HAP-1 (cell line): ENCODE measurements around the gene HDAC4.

Source experiments
- DNase-seq, 2 experiments: peaks; one replicate each; pipeline ENCODE4 v3.0.0-alpha.2; 2016 to 2020; ENCODE audit warnings: low spot score in 2 of 2
- H3K27me3 ChIP-seq: fragments of 250-450 bp; sonication (Bioruptor Pico); 2 replicates; pipeline ENCODE4 v1.5.1; 2020; ENCODE audit warnings: low read depth, mild to moderate bottlenecking, moderate library complexity
- H3K36me3 ChIP-seq: fragments of 250-450 bp; sonication (Bioruptor Pico); replicated peaks from 2 replicates; pipeline ENCODE4 v1.5.1; 2020; ENCODE audit warnings: mild to moderate bottlenecking
- H3K4me1 ChIP-seq: fragments of 250-450 bp; sonication (Bioruptor Pico); 2 replicates; pipeline ENCODE4 v1.5.1; 2020; ENCODE audit warnings: mild to moderate bottlenecking
- H3K4me3 ChIP-seq: fragments of 250-450 bp; sonication (Bioruptor Pico); 2 replicates; pipeline ENCODE4 v1.5.1; 2020; ENCODE audit warnings: mild to moderate bottlenecking, moderate library complexity
- H3K9me3 ChIP-seq: fragments of 250-450 bp; sonication (Bioruptor Pico); 2 replicates; pipeline ENCODE4 v1.5.1; 2020; ENCODE audit warnings: mild to moderate bottlenecking, moderate library complexity
- in situ Hi-C: fragments of 300-500 bp; cut with MboI; formaldehyde crosslinking; loops from 3 replicates; pipeline ENCODE4 v1.14.3; 2020; ENCODE audit warnings: low sequenced_read_pairs, inconsistent platforms, mixed read lengths

The HDAC4 gene

DNA sequence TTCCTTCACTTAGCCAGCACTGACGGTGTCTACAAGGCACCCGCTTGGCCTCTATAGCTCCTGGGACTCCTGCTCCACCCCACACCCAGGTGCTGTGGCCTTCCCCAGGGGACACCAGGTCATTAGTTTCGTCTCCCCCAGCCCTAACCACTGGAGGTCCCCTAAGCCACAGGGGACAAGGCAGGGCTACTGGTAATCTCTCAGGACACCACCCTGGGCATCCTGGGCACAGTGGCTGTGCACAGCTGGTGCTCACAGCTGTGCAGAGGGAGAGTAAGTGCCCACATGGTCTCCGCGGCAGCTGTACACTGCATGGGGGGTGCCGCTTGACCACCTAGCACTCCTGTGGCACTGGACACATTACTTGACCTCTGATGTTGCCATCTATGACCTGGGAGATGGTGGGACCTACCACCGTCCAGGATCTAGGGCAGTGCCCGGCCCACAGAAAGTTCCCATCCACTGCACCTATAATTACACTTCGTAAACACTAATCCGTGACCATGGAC lies 134.0 kb downstream of the HDAC4 start:
- Histone ChIP-seq H3K36me3 (no peaks in the 10 kb centered on the region), H3K4me1 (peaks cover 2% of the 10 kb centered on the region; the same call in 1 of the 2 replicates), H3K9me3 (no peaks in the 10 kb centered on the region), H3K27me3 (no peaks in the 10 kb centered on the region), H3K4me3 (no peak overlapping the region)
- DNase-seq: no peak
- in situ Hi-C loops: no loop called here

DNA sequence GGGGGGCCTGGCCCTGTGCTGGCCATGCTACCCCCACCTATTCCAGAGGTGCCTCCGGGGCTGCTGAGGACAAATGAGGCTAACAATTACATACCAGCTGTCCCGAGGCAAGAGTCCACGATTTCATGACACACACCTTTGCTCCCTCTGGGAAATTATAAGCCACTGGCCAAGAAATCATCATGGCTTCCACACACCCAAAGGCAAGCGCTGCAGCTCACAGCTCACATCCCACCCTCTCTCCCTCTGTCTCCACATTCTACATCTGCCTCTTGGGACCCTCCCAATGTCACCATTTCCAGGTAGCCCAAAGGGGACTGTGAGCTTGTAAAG lies 134.4 kb downstream of the HDAC4 start:
- in situ Hi-C loops: no loop called here
- no peaks in the 10 kb centered on the region for H3K9me3 ChIP-seq
- no peaks in the 10 kb centered on the region for H3K36me3 ChIP-seq
- no peak overlapping the region for H3K4me3 ChIP-seq
- peaks cover 2% of the 10 kb centered on the region; the same call in 1 of the 2 replicates for H3K4me1 ChIP-seq
- no peaks in the 10 kb centered on the region for H3K27me3 ChIP-seq
- DNase-seq: no peak

DNA sequence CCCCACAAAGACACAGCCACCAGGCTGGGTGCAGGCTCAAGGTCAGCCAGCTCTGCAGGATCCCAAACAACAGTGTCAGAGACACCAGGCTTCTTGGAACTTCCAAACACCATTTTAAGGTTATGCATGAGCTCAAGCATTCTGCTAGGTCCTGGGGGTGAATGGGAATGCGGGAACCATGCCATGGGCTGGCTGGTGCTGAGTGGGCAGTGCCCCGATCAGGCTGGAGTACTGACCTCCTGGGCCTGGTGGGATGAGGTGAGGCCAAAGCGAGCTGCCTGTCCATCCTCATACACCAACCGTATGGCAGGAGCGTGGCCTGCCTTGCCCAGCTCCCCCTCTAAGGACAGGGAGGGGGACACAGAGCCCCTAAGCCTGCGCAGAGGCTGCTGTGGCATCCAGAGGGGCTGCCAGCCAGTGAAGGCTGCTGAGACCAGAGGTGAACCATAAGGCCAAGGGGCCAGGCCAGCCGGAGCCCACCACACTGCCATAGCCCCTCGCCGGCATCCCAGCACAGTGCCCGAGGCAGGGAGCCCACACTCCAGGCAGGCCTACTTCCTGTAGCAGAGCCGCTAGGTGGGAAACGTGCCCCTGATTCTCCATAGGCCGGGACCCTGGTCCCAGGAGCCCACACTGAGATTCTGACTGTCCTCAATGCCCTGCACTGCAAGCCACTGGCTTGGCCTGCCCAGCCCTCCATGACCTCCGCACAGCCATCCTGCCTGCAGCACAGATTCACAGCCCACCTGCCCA lies 135.0 kb downstream of the HDAC4 start:
- Histone ChIP-seq H3K27me3 (no peaks in the 10 kb centered on the region), H3K9me3 (no peaks in the 10 kb centered on the region), H3K4me3 (no peak overlapping the region), H3K4me1 (peaks cover 2% of the 10 kb centered on the region; the same call in 1 of the 2 replicates), H3K36me3 (no peaks in the 10 kb centered on the region)
- in situ Hi-C loops: no loop called here
- DNase-seq: no peak

DNA sequence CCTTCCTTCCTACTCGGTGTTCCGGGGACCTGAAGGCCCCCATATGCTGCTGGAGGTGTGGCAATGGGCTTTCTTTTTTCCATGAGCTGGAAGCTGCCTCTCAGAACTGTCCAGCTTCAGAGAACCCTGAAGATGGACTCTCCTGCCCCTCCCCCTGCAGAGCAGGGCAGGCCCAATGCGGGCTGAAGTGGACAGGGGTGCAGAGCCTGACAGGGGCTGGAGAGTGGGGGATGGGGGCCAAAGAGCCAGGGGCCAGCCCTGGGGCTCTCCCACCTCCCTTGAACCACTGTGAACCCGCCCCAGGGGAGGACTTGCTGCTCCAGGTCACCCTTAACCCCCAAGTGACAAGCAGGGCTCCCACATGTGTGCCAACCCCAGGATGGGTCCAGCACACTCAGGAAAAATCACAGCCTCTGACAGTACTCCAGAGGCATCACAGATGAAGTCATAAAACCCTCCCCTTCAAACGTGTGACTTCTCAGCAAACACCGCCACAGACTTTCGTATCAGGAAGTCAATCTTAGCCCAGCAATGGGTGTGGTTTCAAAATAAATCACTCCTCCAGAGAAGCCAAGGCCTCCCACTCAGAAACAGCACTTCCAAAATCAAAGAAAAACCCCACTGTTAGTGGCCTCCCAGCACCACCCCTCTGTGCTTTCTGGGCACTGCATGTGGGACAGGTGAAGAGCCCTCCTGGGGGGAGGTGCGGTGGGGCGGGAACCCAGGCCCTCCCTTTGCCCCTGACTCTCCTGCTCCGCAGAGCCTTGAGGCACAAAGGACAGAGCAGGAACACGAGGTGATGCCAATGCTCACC lies 135.8 kb downstream of the HDAC4 start:
- Histone ChIP-seq H3K4me3 (no peak overlapping the region), H3K4me1 (peaks cover 2% of the 10 kb centered on the region; the same call in 1 of the 2 replicates), H3K9me3 (no peaks in the 10 kb centered on the region), H3K27me3 (no peaks in the 10 kb centered on the region), H3K36me3 (no peaks in the 10 kb centered on the region)
- in situ Hi-C loops: no loop called here
- no peak for DNase-seq

DNA sequence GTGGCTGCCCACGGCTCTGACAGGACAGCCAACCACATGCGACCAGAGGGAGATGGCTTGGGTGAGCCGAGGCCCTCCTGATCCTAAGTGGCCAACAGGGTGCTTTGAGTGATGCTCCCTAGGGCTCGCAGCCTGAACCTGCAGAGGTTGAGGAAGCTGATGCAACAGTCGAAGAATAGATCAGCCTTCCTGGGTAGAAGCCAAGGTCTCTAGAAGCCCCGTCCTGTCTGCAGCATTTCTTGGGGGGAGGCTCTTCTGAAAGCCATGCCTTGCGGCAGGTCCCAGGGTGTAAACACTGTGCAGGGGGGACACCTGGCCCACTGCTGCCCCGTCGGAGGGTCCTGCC lies 136.4 kb downstream of the HDAC4 start:
- in situ Hi-C loops: no loop called here
- no peak overlapping the region for H3K4me3 ChIP-seq
- no peak for DNase-seq
- H3K27me3 ChIP-seq: no peaks in the 10 kb centered on the region
- no peaks in the 10 kb centered on the region for H3K9me3 ChIP-seq
- no peaks in the 10 kb centered on the region for H3K36me3 ChIP-seq
- peaks cover 2% of the 10 kb centered on the region; the same call in 1 of the 2 replicates for H3K4me1 ChIP-seq

DNA sequence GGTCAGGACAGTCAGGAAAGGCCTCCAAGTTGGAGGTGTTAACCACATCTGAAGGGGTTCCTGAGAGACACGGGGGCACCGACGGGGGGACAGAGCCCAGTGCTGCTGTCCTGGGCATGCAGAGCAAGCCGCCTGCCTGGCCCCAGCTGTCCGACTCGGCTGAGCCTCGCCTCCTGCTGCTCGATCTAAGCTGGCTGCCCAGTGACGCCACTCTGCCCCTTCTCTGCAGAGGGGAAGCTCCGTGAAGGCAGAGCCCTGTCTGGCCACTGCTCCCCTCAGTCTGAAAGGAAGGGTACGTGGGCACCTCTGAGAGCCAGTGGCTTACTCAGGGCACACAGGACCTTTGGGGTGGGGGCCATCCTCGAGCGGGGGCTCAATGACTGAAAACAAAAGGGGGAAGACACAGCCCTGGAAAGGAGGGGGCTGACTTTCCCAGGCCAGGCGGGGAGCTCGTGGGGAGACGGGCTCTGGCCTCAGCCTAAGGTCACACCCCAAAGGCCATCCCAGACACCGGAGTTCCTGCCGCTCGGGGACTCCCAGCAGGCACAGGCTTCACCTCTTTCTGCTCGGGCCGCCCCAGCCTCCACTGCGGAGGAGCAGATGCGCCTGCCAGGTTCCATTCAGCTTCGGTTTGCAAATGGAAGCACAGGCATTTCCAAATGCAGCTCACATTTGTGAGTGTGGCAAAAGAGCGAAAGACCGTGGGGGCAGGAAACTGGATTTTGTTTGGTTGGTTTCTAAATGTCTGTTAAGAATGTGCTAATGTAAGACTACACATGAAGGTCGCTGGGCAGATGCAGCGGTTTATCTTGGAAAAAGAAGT lies 136.9 kb downstream of the HDAC4 start:
- peaks cover 2% of the 10 kb centered on the region; the same call in 1 of the 2 replicates for H3K4me1 ChIP-seq
- no peaks in the 10 kb centered on the region for H3K27me3 ChIP-seq
- no peaks in the 10 kb centered on the region for H3K9me3 ChIP-seq
- no peak overlapping the region for H3K4me3 ChIP-seq
- in situ Hi-C loops: no loop called here
- H3K36me3 ChIP-seq: no peaks in the 10 kb centered on the region
- no peak for DNase-seq

DNA sequence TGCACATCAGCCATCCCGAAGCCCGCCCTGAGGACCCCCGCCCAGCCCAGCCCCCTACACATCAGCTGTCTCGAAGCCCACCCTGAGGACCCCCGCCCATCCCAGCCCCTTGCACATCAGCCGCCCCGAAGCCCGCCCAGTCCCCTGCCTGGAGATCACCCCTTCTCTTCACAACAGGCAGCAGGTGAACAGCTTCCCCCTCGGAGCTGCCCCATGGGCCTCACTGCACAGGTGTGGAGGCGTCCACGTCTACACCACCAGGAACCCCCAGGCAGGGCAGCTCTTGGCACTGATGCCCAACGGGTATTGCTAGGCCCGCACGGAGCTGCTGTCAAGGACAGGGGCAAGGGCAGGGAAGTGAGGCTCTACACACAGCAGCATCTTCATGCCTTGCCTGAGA lies 137.6 kb downstream of the HDAC4 start:
- Histone ChIP-seq H3K4me3 (no peak overlapping the region), H3K27me3 (no peaks in the 10 kb centered on the region), H3K4me1 (peaks cover 2% of the 10 kb centered on the region; the same call in 1 of the 2 replicates), H3K36me3 (no peaks in the 10 kb centered on the region), H3K9me3 (no peaks in the 10 kb centered on the region; the same call in 1 of the 2 replicates)
- DNase-seq: no peak
- in situ Hi-C loops: no loop called here

DNA sequence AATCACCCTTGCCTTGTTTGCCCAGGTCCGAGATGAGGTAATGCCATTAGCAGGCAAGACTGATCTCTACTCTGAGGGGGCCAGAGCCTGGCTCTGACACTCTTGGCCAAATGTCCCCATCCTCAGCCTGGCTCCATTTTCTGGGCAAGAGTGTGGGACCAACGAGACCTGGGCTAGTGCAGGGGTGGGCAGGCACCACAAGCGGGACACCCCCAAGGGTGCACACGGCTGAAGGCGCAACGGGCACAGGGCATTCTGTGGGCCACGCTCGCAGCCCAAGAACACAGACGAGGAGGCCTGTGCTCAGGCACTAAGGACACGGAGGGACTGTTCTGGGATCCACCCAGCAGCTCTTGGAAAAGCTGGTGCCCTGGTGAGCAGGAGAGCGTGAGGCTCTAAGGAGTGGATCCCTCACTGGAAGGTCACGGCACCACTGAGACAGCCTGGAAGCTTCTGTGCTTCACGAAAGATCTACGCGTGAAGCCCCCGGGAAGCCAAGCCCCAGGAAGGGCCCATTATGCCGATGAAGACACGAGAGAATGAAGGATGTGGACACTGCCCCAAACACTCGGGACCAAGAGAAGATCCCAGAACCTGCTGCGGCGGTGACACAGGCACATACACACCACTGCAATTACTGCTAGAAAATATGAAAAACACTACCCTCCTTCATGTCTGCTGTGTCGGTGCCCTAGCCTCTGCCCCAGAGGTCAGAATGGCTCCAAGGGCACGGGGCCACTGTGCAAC lies 138.2 kb downstream of the HDAC4 start:
- DNase-seq: no peak
- no peaks in the 10 kb centered on the region for H3K36me3 ChIP-seq
- no peaks in the 10 kb centered on the region for H3K27me3 ChIP-seq
- H3K9me3 ChIP-seq: peaks cover 2% of the 10 kb centered on the region; the same call in 1 of the 2 replicates
- H3K4me3 ChIP-seq: no peak overlapping the region
- in situ Hi-C loops: no loop called here
- H3K4me1 ChIP-seq: no peaks in the 10 kb centered on the region; the same call in 1 of the 2 replicates

DNA sequence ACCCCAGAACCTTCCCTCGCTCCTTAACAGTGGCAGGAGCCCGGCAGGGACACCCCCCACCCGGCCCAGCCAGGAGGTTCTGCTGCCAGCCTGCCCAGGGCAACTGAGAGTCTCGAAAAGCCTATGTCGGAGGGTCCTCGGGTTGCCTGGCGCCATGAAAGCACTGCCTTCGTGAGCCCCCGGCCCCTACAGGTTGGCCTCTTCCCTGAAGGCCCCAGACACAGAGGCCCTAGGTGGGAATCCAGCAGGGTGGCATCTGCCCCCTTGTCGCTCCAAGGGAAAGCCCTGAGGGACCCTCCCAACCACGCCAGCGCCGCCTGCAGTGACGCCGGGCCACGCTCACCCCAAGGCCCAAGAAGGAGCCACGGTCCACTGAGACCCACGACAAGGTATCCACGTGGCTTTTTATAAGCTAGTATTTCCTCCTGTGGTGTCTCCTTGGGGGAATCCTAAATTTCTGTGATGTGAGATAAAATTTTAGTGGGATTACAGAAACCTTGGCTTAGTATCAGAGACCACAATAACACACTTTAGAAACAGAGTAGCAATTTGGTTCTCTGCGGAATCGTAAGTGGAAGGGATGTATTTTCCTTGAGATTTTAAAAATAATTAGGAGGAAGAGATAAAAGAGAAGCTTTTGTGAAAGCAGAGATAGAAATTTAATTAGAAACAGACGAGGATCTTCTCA lies 138.9 kb downstream of the HDAC4 start:
- in situ Hi-C loops: no loop called here
- Histone ChIP-seq H3K4me3 (no peak overlapping the region), H3K27me3 (no peaks in the 10 kb centered on the region), H3K36me3 (no peaks in the 10 kb centered on the region), H3K9me3 (peaks cover 4% of the 10 kb centered on the region; the same call in 1 of the 2 replicates), H3K4me1 (no peaks in the 10 kb centered on the region)
- no peak for DNase-seq

DNA sequence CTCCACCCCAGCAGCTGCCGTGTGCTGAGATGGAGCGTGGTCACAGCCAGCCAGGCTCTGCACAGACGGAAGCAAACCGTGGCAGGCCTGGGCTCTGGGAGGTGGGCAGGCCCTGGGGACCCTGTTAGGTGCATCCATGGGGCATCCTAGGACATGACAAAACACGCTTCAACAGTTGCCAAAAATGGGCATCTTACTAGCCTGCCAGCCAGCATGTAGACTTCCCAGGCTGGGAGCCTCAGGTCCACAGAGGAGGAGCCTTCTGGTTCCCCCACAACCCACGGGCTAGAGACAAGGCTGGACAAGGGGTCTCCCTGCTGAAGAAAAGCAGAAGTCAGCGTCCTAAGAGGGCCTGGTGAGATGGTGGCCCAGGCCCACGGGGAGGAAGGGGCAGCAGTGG lies 139.5 kb downstream of the HDAC4 start:
- H3K4me3 ChIP-seq: no peak overlapping the region
- in situ Hi-C loops: no loop called here
- H3K4me1 ChIP-seq: no peaks in the 10 kb centered on the region
- no peaks in the 10 kb centered on the region for H3K27me3 ChIP-seq
- no peaks in the 10 kb centered on the region for H3K36me3 ChIP-seq
- H3K9me3 ChIP-seq: peaks cover 4% of the 10 kb centered on the region; the same call in 1 of the 2 replicates
- DNase-seq: no peak

DNA sequence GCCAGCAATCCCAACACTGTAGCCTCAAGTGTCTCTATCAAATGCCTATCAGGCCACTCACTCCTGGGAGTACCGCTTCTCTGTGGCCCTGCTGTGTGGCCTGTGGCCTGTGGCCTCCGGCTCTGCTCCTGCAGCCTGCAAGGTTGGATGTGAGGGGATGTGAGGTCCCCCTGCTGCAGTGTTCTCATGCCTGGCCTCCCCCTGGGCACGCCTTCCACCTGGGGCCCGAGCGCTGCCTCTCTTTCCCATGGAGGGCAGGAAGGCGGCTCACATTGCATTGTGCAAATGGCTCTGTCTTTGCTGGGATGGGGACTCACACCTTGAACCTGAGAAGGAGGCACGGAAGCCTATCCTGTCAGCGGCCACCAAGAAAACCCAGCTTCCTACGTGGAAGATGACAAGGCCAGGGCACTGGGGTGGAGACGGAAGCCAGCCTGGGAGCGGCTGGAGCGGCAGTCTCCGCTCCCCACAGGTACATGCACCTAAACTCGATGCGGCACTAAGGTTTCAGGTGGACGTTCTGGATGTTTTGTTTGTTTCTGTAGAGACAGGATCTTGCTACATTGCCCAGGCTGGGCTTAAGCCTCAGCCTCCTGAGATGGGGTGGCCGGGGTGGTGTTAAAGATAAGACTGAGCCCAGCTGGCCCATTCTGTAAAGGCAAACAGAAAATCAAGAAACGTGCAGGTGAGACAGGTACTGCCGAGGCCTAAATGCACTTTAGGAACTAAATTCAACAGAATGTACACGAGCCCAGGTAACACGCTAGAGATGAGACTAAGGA lies 140.1 kb downstream of the HDAC4 start:
- in situ Hi-C loops: no loop called here
- Histone ChIP-seq H3K4me1 (no peaks in the 10 kb centered on the region), H3K9me3 (peaks cover 4% of the 10 kb centered on the region; the same call in 1 of the 2 replicates), H3K27me3 (no peaks in the 10 kb centered on the region), H3K4me3 (no peak overlapping the region), H3K36me3 (no peaks in the 10 kb centered on the region)
- no peak for DNase-seq
